GM04503 (cell line): ENCODE data around the gene IFITM10.

Experiments
- DNase-seq: peaks from one replicate; pipeline ENCODE4 v3.0.0-alpha.2; 2012; ENCODE audit warnings: low read depth

IFITM10 gene

DNA sequence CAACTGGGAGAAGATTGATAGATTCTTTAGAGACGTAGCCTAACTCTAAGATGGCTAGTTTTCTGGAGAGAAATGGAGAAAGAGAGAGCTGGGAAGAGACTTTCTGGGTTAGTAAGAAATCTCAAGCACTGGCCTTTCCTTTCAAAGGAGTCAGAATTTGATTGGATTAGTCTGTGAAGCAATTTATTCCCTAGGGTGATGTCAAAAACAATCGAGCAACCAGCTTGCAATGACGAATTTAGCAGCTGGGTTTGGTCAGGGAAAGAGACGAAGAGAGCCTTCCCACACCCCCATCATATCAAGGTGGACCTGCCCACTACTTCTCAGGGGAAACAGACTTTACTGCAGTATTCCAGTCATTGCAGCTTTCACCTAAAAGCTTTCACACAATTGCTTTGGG, 42.6 kb downstream of the IFITM10 start:
- no peak for DNase-seq

- DNase-seq: no peak
Measured at GRCh38 chr11:1706634-1707400, 43.6 kb downstream of the IFITM10 start.

DNA sequence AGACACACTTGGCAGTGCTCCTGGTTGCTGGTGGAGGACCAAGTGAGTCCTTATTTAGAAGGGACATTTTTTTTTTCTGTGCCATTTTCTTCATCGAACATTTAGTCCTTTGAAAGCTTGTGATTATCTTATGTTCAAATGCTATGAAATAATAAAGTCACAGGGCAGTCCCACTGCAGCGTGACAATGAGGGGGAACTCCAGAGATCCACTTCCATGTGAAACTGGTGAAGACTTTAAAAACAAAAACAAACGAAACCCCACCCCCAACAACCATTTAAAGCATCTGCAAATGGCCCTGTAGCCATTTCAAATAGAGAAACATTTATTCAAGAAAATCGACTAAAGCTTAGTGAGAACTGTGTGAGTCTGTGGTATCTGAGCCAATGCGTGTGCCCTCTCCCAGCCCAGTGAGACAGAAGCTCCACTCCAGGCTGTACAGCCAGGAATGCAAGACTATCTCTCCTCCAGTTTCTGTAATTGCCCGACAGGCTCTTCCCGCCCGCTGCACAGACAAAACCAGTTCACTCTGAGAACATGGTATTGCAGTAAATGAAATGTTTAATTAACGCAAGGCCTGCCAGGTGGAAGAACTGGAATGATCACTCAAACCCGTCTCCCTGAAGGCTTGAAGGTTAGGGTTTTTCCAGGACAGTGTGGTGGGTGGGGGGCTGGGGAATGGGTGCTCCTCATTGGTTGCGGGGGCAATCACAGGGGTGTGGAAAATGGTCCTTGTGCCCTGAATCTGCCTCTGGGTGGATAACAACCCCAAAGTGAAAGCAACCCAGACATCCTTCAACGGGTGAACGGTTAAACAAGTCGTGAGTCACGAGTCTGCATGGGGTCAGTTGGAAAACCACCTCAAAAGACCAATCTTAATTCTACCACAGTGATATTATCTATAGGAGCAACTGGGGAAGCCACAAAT, 45.0 kb downstream of the IFITM10 start:
- no peak for DNase-seq

- no peak for DNase-seq
Measured at GRCh38 chr11:1703146-1703545, 47.2 kb downstream of the IFITM10 start.

DNA sequence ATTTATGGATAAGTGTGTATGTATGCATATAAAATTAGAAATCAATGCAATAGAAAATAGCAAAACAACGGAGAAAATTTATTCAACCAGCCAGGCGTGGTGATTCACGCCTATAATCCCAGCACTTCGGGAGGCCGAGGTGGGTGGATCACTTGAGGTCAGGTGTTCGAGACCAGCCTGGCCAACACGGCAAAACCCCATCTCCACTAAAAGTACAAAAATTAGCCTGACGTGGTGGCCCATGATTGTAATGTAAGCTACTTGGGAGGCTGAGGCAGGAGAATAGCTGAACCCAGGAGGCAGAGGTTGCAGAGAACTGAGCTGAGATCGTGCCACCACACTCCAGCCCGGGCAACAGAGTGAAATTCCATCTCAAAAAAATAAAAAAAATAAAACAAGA, 47.9 kb downstream of the IFITM10 start:
- no peak for DNase-seq

- no peak for DNase-seq
Measured at GRCh38 chr11:1701091-1701807, 49.1 kb downstream of the IFITM10 start.

DNA sequence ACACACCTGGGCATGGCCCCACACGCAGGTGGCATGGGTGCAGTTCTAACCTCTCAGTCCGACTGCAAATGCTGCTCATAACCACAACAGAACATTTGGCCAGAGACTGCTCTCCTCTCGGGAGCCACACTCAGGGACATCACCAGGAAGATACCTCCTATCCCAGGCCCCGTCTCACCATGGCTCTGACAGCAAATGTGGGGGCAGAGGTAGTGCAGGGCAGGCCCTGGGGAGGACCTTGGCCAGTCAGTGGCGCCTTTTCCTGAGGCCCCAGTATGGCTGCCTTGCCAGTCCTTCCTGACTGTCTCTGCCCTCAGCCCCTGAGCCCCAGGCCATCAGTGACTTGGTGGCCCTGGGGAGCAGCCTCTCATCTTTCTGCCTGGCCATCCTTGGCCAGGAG, 50.6 kb downstream of the IFITM10 start:
- DNase-seq: no peak

GRCh38 chr11:1696608-1697570, 53.5 kb downstream of the IFITM10 start, which contains the start of gene KRTAP5-6:
KRTAP5-6 (plus strand) TSS chr11:1697195; CDS start chr11:1697246, 51 bp downstream.
- DNase-seq: no peak

DNA sequence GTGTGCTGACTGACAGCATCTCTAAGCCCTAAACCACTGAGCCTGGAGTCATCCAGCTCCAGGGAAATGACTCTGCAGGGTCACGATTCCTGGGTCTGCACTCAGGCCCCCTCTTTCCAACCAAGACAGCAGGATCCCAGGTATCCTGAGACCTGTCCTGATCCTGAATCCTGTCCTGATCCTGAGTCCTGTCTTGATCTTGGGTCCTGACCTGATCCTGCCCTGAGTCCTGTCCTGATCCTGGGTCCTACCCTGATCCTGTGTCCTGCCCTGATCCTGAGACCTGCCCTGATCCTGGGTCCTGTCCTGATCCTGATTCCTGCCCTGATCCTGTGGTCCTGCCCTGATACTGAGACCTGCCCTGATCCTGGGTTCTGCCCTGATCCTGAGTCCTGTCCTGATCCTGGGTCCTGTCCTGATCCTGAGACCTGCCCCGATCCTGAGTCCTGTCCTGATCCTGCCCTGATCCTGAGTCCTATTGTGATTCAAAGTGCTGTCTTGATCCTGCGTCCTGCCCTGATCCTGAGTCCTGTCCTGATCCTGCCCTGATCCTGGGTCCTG, 54.8 kb downstream of the IFITM10 start:
- no peak for DNase-seq

GRCh38 chr11:1694846-1695547, 55.4 kb downstream of the IFITM10 start:
- DNase-seq: no peak

DNA sequence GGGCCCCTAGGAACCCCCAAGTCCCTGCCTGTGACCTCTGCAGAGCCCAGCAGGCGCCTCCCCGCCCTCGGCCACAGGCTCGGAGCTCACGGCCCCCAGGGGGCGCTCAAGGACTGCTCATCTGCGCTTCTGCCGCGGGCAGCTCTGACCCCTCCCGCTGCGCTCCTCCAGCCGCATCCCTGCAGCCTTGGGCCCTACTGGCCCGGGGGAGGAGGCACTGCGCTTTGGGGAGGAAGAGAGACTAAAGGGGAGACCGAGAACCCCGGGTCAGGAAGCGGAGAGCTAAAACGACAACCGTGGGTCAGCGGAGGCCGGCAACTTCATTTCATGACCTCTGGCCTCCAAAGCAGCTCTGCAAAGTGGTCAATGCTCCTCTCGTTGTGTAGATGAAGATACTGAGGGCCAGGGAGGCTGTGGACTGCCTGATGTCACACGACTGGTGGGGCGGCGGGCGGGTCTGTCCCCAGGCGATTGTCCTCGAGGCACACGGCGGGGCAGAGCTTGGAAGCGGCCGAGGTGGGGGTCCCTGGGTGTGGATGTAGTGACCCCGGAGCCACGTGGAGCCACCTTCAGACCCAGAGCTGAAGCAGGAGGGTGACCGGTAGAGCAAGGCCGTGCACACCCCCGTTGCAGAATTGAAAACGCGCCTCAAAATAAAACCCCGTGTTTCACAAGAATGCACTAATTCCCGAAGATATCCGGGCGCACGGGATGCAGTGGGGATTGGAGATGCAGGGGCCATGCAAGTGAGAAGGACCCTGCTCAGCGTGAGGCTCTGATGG, 56.1 kb downstream of the IFITM10 start:
- DNase-seq: no peak

GRCh38 chr11:1693327-1694063, 56.9 kb downstream of the IFITM10 start:
- DNase-seq: no peak

DNA sequence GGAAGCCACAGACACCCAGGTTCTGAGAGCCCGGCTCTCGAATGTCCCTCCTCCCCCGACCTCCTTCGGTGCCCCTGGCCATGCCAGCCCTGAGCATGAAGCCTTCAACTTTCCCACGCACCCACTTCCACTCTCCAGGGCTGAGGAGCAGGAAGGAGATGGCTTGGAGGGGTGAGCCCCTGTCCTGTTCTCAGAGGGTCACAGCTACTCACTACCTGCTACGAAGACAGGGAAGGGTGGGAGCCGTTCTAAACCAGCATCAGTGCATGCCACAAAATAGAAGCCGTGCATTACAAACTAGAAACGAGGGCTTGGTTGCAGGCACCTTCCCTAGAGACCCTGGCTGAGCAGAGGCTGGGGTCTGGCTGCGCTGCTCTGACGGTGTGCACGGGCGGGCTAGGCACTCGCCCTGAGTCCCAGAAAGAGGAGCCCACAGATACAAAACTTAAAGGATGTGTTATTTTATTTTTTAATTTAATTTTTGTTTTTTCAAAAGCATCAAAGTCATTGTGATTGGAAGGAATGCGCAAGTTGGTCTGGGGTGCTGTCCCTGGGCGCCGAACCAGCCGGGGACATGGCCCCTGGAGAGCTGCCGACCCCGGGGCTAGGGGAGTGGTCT, 57.6 kb downstream of the IFITM10 start:
- no peak for DNase-seq

DNA sequence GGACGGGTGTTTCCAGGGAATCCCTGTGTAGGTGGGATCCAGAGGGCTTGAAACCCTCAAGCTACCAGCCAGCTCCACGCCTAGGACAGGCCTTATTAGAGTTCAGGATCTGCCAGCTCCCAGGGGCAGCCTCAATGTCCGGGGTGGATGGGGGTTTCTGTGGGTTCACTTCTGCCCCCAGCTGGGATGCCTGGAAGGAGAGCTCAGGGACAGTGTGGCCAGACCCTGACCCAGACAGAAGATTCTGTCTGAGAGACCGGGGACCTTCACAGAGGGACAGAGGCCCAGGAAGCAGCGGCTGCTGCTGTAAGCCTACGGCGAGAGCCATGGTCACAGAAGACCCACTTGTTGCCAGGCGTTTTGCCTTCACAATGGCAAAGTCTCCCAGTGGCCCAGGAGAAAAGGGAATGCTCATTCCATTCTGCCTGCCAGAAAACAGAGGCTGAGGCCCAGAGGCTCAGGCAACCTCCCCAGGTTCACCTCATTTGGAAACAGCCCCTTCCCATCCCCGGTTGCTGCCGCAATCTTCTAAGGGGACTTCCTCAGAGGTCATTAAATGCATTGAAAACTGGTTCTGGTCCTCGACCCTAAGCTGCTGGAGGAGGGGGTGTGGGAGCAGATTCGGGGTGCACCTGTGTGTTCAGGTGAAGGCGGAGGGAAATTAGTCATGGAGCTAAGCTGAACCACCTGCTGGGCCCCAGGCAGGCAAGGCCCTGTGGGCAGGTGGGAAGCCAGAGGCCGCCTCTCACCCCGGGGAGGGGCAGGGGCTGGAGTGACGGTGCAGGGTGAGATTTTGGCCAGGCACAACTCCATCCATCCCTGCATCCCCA, 58.3 kb downstream of the IFITM10 start:
- no peak for DNase-seq

DNA sequence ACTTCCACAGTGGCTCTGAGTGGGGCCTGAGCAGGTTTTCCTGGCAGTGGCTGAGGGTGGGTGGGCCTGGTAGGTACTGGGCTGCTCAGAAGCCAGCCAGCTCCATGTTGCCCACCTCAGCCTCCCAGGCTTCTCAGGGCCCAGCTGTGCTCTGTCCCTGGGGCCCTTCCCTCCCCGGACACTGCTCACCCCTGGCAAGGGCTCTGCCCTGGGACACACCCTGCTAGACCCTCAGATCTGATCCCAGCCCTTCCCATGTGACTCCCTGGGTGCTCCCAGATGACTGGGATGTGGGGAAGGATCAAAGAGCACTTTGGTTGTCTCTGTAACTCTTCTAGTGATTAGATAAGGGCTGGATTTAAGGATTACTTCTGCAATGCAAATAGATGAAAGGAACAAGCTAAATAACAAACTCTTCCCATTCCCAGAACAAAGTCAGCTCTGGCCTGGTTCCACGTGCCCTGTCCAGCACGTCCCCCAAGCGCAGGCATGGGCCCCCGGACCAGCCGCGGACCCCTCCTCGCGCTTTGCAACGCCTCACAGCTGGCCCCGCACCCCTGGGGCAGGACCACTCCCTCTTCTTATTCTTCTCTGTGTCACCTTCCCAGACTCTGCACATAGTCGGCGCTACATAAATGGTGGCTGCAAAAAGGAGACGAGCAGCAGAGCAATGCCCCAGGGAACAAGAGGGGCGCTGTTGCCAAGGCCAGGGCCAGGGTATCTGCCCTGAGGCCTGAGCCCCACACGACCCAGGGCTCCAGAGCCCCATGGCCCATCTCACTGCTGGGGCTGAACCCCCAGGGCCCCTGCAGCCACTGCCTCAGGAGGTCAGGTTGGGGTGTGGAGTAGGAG, 59.1 kb downstream of the IFITM10 start:
- no peak for DNase-seq
